Ecto neural progenitor cell (in vitro differentiated cells): Measurements from ENCODE around the gene NAXD.
"Not testable (repeated sequence)": the region's sequence is repeated elsewhere in the genome, so short reads cannot be mapped to it uniquely, and the experiment has no call there.

ENCODE experiments used
- DNase-seq: peaks from one replicate; pipeline ENCODE4 v3.0.0-alpha.2; 2018; ENCODE audit warnings: low spot score

NAXD gene

GRCh38 chr13:110597041-110597689 lies 18.2 kb upstream of the NAXD start:
- no peak for DNase-seq

- no peak for DNase-seq
These were observed 15.0 kb upstream of the NAXD start for GRCh38 chr13:110600261-110600819.

GRCh38 chr13:110600980-110601379 lies 14.4 kb upstream of the NAXD start:
- no peak for DNase-seq

GRCh38 chr13:110605132-110605531 lies 10.2 kb upstream of the NAXD start:
- no peak for DNase-seq

- not testable (repeated sequence) for DNase-seq
These were observed 9.1 kb upstream of the NAXD start for GRCh38 chr13:110606281-110606680.

- DNase-seq, result no peak
These were observed 7.6 kb upstream of the NAXD start for GRCh38 chr13:110607675-110608224.

- DNase-seq, result no peak
These were observed 4.3 kb upstream of the NAXD start for GRCh38 chr13:110610955-110611595.

- no peak for DNase-seq
These were observed 382 bp upstream of the NAXD start for GRCh38 chr13:110615005-110615321.

- peak; percentile 64 for DNase-seq
These were observed 1.1 kb downstream of the NAXD start for GRCh38 chr13:110616103-110617101.

GRCh38 chr13:110617321-110618072 lies 2.2 kb downstream of the NAXD start:
- DNase-seq, result no peak

GRCh38 chr13:110618167-110618566 lies 2.8 kb downstream of the NAXD start:
- DNase-seq, result no peak

GRCh38 chr13:110618780-110619179 lies 3.4 kb downstream of the NAXD start:
- DNase-seq, result no peak

- DNase-seq, result no peak
These were observed 5.3 kb downstream of the NAXD start for GRCh38 chr13:110620596-110620995.

GRCh38 chr13:110624766-110625756 lies 9.7 kb downstream of the NAXD start:
- no peak for DNase-seq

GRCh38 chr13:110625771-110626321 lies 10.5 kb downstream of the NAXD start:
- no peak for DNase-seq

- DNase-seq, result no peak
These were observed 11.2 kb downstream of the NAXD start for GRCh38 chr13:110626521-110626920.

GRCh38 chr13:110627351-110627750 lies 12.0 kb downstream of the NAXD start:
- no peak for DNase-seq

GRCh38 chr13:110627761-110628476 lies 12.6 kb downstream of the NAXD start:
- DNase-seq, result no peak

GRCh38 chr13:110628477-110628793 lies 13.1 kb downstream of the NAXD start:
- DNase-seq, result no peak
